Panc1 (cell line): ENCODE data around the gene UBE2L6. TPM values are rescaled to one million over a fixed set of nuclear protein-coding genes. Genes with fewer than 3 reads are reported as not detected.

ENCODE experiments used
- ATAC-seq: fragments of 200-7000 bp; cut with Tn5 transposase; 2 replicates; pipeline ENCODE4 v1.9.1; 2020; ENCODE audit warnings: mild to moderate bottlenecking, moderate library complexity
- BruUV-seq: library from RNA; stranded (reverse); fragments of 400-500 nt; replicated peaks from 2 replicates; lab custom pipeline; 2021; lab: Mats Ljungman, UMichigan
- CTCF ChIA-PET: fragments of 300-600 bp; sonication (Branson Sonifier 250); formaldehyde crosslinking; loops from one replicate; lab custom pipeline; 2022; ENCODE audit warnings: antibody characterized with exemption; lab: Charles Lee
- POLR2A ChIA-PET: fragments of 300-600 bp; sonication (Branson Sonifier 250); formaldehyde crosslinking; loops from one replicate; lab custom pipeline; 2022; ENCODE audit warnings: antibody characterized with exemption; lab: Charles Lee
- DNase-seq: peaks from one replicate; pipeline ENCODE4 v3.0.0-alpha.2; 2010; ENCODE audit warnings: low read depth, low spot score
- H3K27ac ChIP-seq: 2 replicates; pipeline ENCODE4 v1.5.1; 2011; ENCODE audit warnings: mild to moderate bottlenecking, low read length, inconsistent platforms
- H3K27me3 ChIP-seq: fragments of 200-500 bp; sonication (Bioruptor generic); 2 replicates; pipeline ENCODE4 v1.6.0; 2014; ENCODE audit warnings: low read length, inconsistent platforms; ENCODE audit not compliant: control insufficient read depth, insufficient read depth
- H3K36me3 ChIP-seq: fragments of 200-500 bp; sonication (Bioruptor generic); 2 replicates; pipeline ENCODE4 v1.5.1; 2014; ENCODE audit warnings: inconsistent platforms, mild to moderate bottlenecking, low read length, moderate library complexity; ENCODE audit not compliant: control insufficient read depth, insufficient read depth
- H3K4me1 ChIP-seq: 2 replicates; pipeline ENCODE4 v1.5.1; 2011; ENCODE audit warnings: inconsistent platforms, mild to moderate bottlenecking, low read length, moderate library complexity; ENCODE audit not compliant: control insufficient read depth, insufficient read depth
- H3K4me3 ChIP-seq, 2 experiments: 2 replicates each; pipeline ENCODE4 v1.5.1; 2011 to 2012; ENCODE audit warnings: low read depth in 2 of 2, low read length in 2 of 2, mild to moderate bottlenecking in 2 of 2, inconsistent platforms in 1 of 2, moderate library complexity in 1 of 2
- H3K9me3 ChIP-seq: fragments of 200-500 bp; sonication (Bioruptor generic); 2 replicates; pipeline ENCODE4 v1.5.1; 2014; ENCODE audit warnings: low read depth, mild to moderate bottlenecking, inconsistent platforms, low read length, moderate library complexity; ENCODE audit not compliant: control insufficient read depth, insufficient read depth
- POLR2AphosphoS5 ChIP-seq: IDR thresholded peaks from 2 replicates; pipeline ENCODE4 v1.6.1; 2012; ENCODE audit warnings: mild to moderate bottlenecking, low read depth, low read length, moderate library complexity
- SIN3A ChIP-seq: IDR thresholded peaks from 2 replicates; pipeline ENCODE4 v1.6.1; 2012; ENCODE audit warnings: low read depth, mild to moderate bottlenecking, low read length, moderate library complexity, borderline replicate concordance; ENCODE audit not compliant: insufficient read depth
- TCF7L2 ChIP-seq: IDR thresholded peaks from 2 replicates; pipeline ENCODE4 v1.6.1; 2011; ENCODE audit warnings: mild to moderate bottlenecking, low read depth, low read length, inconsistent platforms
- in situ Hi-C: cut with HindIII; loops from 2 replicates; pipeline ENCODE4 v1.10.0; 2016; ENCODE audit warnings: low sequenced_read_pairs, low pct_unique_long_range_greater_than_20kb
- intact Hi-C: fragments of 100-400 bp; cut with micrococcal nuclease; formaldehyde crosslinking; loops from one replicate; pipeline ENCODE4 v1.10.0; 2022; ENCODE audit not compliant: unreplicated experiment
- total RNA-seq: library from RNA; stranded (reverse); gene quantifications from one replicate; pipeline ENCODE4 v1.2.1, GENCODE V29; 2021; ENCODE audit not compliant: unreplicated experiment
- TF ChIP-seq, protein P1 (sequence below), 2 experiments: IDR thresholded peaks; 2 replicates each; pipeline ENCODE4 v1.6.1; 2011 to 2012; ENCODE audit warnings: low read depth in 2 of 2, control low read depth in 1 of 2, low read length in 1 of 2, mild to moderate bottlenecking in 1 of 2, moderate library complexity in 1 of 2; ENCODE audit not compliant: insufficient read depth in 1 of 2
- TF ChIP-seq, protein P2 (sequence below): fragments of 450-650 bp; IDR thresholded peaks from 2 replicates; pipeline ENCODE4 v1.5.1; 2017; ENCODE audit warnings: mild to moderate bottlenecking

The UBE2L6 gene
- total RNA-seq, 1 experiment from 2014 or later: 19.1 TPM

DNA sequence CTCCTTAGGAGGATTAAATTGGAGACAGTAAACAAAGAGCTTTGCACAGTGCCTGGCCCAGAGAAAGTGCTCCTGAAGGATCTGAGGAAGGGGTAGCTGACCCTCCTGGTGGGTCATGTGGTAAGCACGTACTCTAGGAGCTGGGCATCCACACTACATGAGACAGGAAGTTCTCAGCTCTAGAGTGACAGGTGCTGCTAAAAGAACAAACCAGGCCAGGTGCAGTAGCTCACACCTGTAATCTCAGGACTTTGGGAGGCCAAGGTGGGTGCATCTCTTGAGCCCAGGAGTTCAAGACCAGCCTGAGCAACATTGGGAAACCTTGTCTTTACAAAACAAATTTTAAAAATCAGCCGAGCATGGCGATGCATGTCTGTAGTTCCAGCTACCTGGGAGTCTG lies 65.1 kb downstream of the UBE2L6 start:
- no peak for DNase-seq
- in situ Hi-C loops (no loop called here), intact Hi-C loops (no loop called here)
- POLR2A ChIA-PET: no interaction called here
- CTCF ChIA-PET: interaction anchor here (0.6 kb wide), 1 partner anchor 9 kb away, joined by 4 read pairs; no protein-coding TSS in a partner anchor
- Histone ChIP-seq H3K4me1 (peaks cover 6% of the 10 kb centered on the region; the same call in 1 of the 2 replicates), H3K36me3 (no peaks in the 10 kb centered on the region), H3K4me3 (no peak overlapping the region), H3K27ac (no peak overlapping the region), H3K9me3 (no peaks in the 10 kb centered on the region), H3K27me3 (no peaks in the 10 kb centered on the region)
- BruUV-seq: no TSS peak
- TF ChIP-seq SIN3A (no peak), POLR2AphosphoS5 (no peak), TCF7L2 (no peak)
- TF ChIP-seq, protein P1, sequence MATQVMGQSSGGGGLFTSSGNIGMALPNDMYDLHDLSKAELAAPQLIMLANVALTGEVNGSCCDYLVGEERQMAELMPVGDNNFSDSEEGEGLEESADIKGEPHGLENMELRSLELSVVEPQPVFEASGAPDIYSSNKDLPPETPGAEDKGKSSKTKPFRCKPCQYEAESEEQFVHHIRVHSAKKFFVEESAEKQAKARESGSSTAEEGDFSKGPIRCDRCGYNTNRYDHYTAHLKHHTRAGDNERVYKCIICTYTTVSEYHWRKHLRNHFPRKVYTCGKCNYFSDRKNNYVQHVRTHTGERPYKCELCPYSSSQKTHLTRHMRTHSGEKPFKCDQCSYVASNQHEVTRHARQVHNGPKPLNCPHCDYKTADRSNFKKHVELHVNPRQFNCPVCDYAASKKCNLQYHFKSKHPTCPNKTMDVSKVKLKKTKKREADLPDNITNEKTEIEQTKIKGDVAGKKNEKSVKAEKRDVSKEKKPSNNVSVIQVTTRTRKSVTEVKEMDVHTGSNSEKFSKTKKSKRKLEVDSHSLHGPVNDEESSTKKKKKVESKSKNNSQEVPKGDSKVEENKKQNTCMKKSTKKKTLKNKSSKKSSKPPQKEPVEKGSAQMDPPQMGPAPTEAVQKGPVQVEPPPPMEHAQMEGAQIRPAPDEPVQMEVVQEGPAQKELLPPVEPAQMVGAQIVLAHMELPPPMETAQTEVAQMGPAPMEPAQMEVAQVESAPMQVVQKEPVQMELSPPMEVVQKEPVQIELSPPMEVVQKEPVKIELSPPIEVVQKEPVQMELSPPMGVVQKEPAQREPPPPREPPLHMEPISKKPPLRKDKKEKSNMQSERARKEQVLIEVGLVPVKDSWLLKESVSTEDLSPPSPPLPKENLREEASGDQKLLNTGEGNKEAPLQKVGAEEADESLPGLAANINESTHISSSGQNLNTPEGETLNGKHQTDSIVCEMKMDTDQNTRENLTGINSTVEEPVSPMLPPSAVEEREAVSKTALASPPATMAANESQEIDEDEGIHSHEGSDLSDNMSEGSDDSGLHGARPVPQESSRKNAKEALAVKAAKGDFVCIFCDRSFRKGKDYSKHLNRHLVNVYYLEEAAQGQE (IDR thresholded peaks at IDR 0.05; ENCODE audit: insufficient read depth in 1 of 2, low read depth in 2 of 2, low read length in 1 of 2): no peak
- TF ChIP-seq, protein P2, sequence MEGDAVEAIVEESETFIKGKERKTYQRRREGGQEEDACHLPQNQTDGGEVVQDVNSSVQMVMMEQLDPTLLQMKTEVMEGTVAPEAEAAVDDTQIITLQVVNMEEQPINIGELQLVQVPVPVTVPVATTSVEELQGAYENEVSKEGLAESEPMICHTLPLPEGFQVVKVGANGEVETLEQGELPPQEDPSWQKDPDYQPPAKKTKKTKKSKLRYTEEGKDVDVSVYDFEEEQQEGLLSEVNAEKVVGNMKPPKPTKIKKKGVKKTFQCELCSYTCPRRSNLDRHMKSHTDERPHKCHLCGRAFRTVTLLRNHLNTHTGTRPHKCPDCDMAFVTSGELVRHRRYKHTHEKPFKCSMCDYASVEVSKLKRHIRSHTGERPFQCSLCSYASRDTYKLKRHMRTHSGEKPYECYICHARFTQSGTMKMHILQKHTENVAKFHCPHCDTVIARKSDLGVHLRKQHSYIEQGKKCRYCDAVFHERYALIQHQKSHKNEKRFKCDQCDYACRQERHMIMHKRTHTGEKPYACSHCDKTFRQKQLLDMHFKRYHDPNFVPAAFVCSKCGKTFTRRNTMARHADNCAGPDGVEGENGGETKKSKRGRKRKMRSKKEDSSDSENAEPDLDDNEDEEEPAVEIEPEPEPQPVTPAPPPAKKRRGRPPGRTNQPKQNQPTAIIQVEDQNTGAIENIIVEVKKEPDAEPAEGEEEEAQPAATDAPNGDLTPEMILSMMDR: no peak
- ATAC-seq: no peak

DNA sequence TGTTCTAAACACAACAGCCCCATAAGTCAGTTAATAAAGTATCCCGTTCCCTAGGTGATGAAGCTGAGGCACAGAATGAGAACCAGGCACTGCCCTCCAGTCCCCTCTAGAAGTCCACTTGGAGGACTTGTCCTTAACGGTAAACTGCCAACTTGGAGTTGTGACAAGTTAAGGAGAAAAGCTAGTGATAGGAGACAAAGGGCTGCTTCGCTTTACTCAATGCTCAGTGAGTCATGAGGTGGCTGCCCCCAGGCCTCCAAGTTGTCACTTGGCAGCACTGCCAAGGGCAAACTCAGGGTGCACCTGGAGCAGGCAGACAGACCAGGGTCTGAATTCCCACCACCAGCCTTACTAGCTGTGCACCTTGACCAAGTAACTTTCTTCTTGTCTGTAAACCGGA lies 65.5 kb downstream of the UBE2L6 start:
- CTCF ChIA-PET: interaction anchor here (0.6 kb wide), 1 partner anchor 9 kb away, joined by 4 read pairs; no protein-coding TSS in a partner anchor
- H3K4me3 ChIP-seq: no peak overlapping the region
- no peaks in the 10 kb centered on the region for H3K36me3 ChIP-seq
- H3K27me3 ChIP-seq: no peaks in the 10 kb centered on the region
- TF ChIP-seq POLR2AphosphoS5 (no peak), SIN3A (no peak), TCF7L2 (no peak)
- TF ChIP-seq, protein P2: no peak
- TF ChIP-seq, protein P1 (IDR thresholded peaks at IDR 0.05; ENCODE audit: insufficient read depth in 1 of 2, low read depth in 2 of 2, low read length in 1 of 2): no peak
- peaks cover 6% of the 10 kb centered on the region; the same call in 1 of the 2 replicates for H3K4me1 ChIP-seq
- POLR2A ChIA-PET: no interaction called here
- no peak for DNase-seq
- no TSS peak for BruUV-seq
- H3K27ac ChIP-seq: no peak overlapping the region
- ATAC-seq: no peak
- in situ Hi-C loops (no loop called here), intact Hi-C loops (no loop called here)
- H3K9me3 ChIP-seq: no peaks in the 10 kb centered on the region
